ENCODE data around the gene RRP12. TPM values are rescaled to one million over a fixed set of nuclear protein-coding genes. Genes with fewer than 3 reads are reported as not detected.

The RRP12 gene
- total RNA-seq, 1 donor = 15.9 TPM

GRCh38 chr10:97371696-97372095 lies 29.4 kb downstream of the RRP12 start:
- H3K36me3 ChIP-seq (ENCODE audit: insufficient read depth, low read length) = peaks cover 47% of the 10 kb centered on the region
- H3K9me3 ChIP-seq (ENCODE audit: low read depth, low read length) = no peaks in the 10 kb centered on the region
- no peak for TF ChIP-seq CTCF (IDR thresholded peaks at IDR 0.05; ENCODE audit: extremely low read depth, low read depth, low read length)
- H3K79me2 ChIP-seq (ENCODE audit: insufficient read depth, low read length) = no peaks in the 10 kb centered on the region
- H2AFZ ChIP-seq (ENCODE audit: low read length) = no peak overlapping the region
- no peaks in the 10 kb centered on the region for H4K20me1 ChIP-seq (ENCODE audit: insufficient read depth, low read length)
- H3K4me3 ChIP-seq (ENCODE audit: insufficient read depth, low read length) = no peak overlapping the region
- H3K4me2 ChIP-seq (ENCODE audit: insufficient read depth, low read length) = no peak overlapping the region
- no peak overlapping the region for H3K27ac ChIP-seq (ENCODE audit: low read depth, low read length)
- no peaks in the 10 kb centered on the region for H3K27me3 ChIP-seq (ENCODE audit: insufficient read depth, low read length)
- H3K4me1 ChIP-seq (ENCODE audit: insufficient read depth, low read length) = no peaks in the 10 kb centered on the region
- DNase-seq (ENCODE audit: insufficient read length, low spot score, missing footprints) = peak; percentile 59

- no peak overlapping the region for H3K4me2 ChIP-seq (ENCODE audit: insufficient read depth, low read length)
- no peak for TF ChIP-seq CTCF (IDR thresholded peaks at IDR 0.05; ENCODE audit: extremely low read depth, low read depth, low read length)
- no peaks in the 10 kb centered on the region for H3K4me1 ChIP-seq (ENCODE audit: insufficient read depth, low read length)
Observed at GRCh38 chr10:97367126-97367649, 34.0 kb downstream of the RRP12 start.

GRCh38 chr10:97366572-97366971 lies 34.6 kb downstream of the RRP12 start:
- no peak for TF ChIP-seq CTCF (IDR thresholded peaks at IDR 0.05; ENCODE audit: extremely low read depth, low read depth, low read length)
- Histone ChIP-seq H3K4me2 (ENCODE audit: insufficient read depth, low read length) (no peak overlapping the region), H3K4me1 (ENCODE audit: insufficient read depth, low read length) (no peaks in the 10 kb centered on the region), H3K27me3 (ENCODE audit: insufficient read depth, low read length) (no peaks in the 10 kb centered on the region), H3K9me3 (ENCODE audit: low read depth, low read length) (no peaks in the 10 kb centered on the region), H3K4me3 (ENCODE audit: insufficient read depth, low read length) (no peak overlapping the region), H4K20me1 (ENCODE audit: insufficient read depth, low read length) (no peaks in the 10 kb centered on the region), H2AFZ (ENCODE audit: low read length) (no peak overlapping the region), H3K36me3 (ENCODE audit: insufficient read depth, low read length) (peaks cover 23% of the 10 kb centered on the region), H3K27ac (ENCODE audit: low read depth, low read length) (no peak overlapping the region), H3K79me2 (ENCODE audit: insufficient read depth, low read length) (no peaks in the 10 kb centered on the region)
- DNase-seq (ENCODE audit: insufficient read length, low spot score, missing footprints) = peak; percentile 57

More at GRCh38 chr10:97367126-97367649, 34.0 kb downstream of the RRP12 start:
- no peak overlapping the region for H3K4me3 ChIP-seq (ENCODE audit: insufficient read depth, low read length)
- H2AFZ ChIP-seq (ENCODE audit: low read length) = no peak overlapping the region
- no peaks in the 10 kb centered on the region for H4K20me1 ChIP-seq (ENCODE audit: insufficient read depth, low read length)
- no peaks in the 10 kb centered on the region for H3K27me3 ChIP-seq (ENCODE audit: insufficient read depth, low read length)
- peak; percentile 79 for DNase-seq (ENCODE audit: insufficient read length, low spot score, missing footprints)
- H3K27ac ChIP-seq (ENCODE audit: low read depth, low read length) = no peak overlapping the region
- H3K79me2 ChIP-seq (ENCODE audit: insufficient read depth, low read length) = no peaks in the 10 kb centered on the region
- peaks cover 29% of the 10 kb centered on the region for H3K36me3 ChIP-seq (ENCODE audit: insufficient read depth, low read length)
- H3K9me3 ChIP-seq (ENCODE audit: low read depth, low read length) = no peaks in the 10 kb centered on the region

- Histone ChIP-seq H4K20me1 (ENCODE audit: insufficient read depth, low read length) (peaks cover 2% of the 10 kb centered on the region), H3K27me3 (ENCODE audit: insufficient read depth, low read length) (no peaks in the 10 kb centered on the region), H3K36me3 (ENCODE audit: insufficient read depth, low read length) (peaks cover 24% of the 10 kb centered on the region), H3K4me1 (ENCODE audit: insufficient read depth, low read length) (no peaks in the 10 kb centered on the region), H2AFZ (ENCODE audit: low read length) (no peak overlapping the region), H3K79me2 (ENCODE audit: insufficient read depth, low read length) (no peaks in the 10 kb centered on the region), H3K4me2 (ENCODE audit: insufficient read depth, low read length) (no peak overlapping the region), H3K9me3 (ENCODE audit: low read depth, low read length) (no peaks in the 10 kb centered on the region), H3K4me3 (ENCODE audit: insufficient read depth, low read length) (no peak overlapping the region), H3K27ac (ENCODE audit: low read depth, low read length) (no peak overlapping the region)
- TF ChIP-seq CTCF (IDR thresholded peaks at IDR 0.05; ENCODE audit: extremely low read depth, low read depth, low read length) = no peak
- peak; percentile 60 for DNase-seq (ENCODE audit: insufficient read length, low spot score, missing footprints)
Observed at GRCh38 chr10:97365761-97366351, 35.3 kb downstream of the RRP12 start.

Data from osteoblast (primary cell).